Karpas-422 (cell line): Measurements from ENCODE around the gene C5AR1. TPM values are rescaled to one million over a fixed set of nuclear protein-coding genes. Genes with fewer than 3 reads are reported as not detected.
"Not testable (repeated sequence)": the region's sequence is repeated elsewhere in the genome, so short reads cannot be mapped to it uniquely, and the experiment has no call there.

Experiments
- DNase-seq: peaks from one replicate; pipeline ENCODE4 v3.0.0-alpha.2; 2015
- H2AFZ ChIP-seq: fragments of 200-600 bp; sonication (generic); 2 replicates; pipeline ENCODE4 v1.6.1; 2014; ENCODE audit warnings: antibody characterized with exemption, low read length, mixed read lengths
- H3K27ac ChIP-seq: fragments of 200-600 bp; sonication (generic); 2 replicates; pipeline ENCODE4 v1.5.1; 2014; ENCODE audit warnings: mild to moderate bottlenecking, low read length, moderate library complexity
- H3K27me3 ChIP-seq: fragments of 200-600 bp; sonication (generic); 2 replicates; pipeline ENCODE4 v1.6.1; 2014; ENCODE audit warnings: low read length, mixed read lengths
- H3K36me3 ChIP-seq: fragments of 200-600 bp; sonication (generic); 2 replicates; pipeline ENCODE4 v1.6.1; 2014; ENCODE audit warnings: low read length, mixed read lengths; ENCODE audit not compliant: insufficient read depth
- H3K4me1 ChIP-seq: fragments of 200-600 bp; sonication (generic); 2 replicates; pipeline ENCODE4 v1.6.1; 2014; ENCODE audit warnings: mild to moderate bottlenecking, low read length, mixed read lengths
- H3K4me2 ChIP-seq: fragments of 200-600 bp; sonication (generic); 2 replicates; pipeline ENCODE4 v1.6.1; 2014; ENCODE audit warnings: low read length, low read depth, mild to moderate bottlenecking; ENCODE audit not compliant: poor library complexity, severe bottlenecking
- H3K4me3 ChIP-seq: fragments of 200-600 bp; sonication (generic); 2 replicates; pipeline ENCODE4 v1.5.1; 2014; ENCODE audit warnings: mild to moderate bottlenecking, antibody characterized with exemption, low read length, mixed read lengths
- H3K79me2 ChIP-seq: fragments of 200-600 bp; sonication (generic); 2 replicates; pipeline ENCODE4 v1.6.1; 2014; ENCODE audit warnings: mild to moderate bottlenecking, low read length, mixed read lengths
- H3K9ac ChIP-seq: fragments of 200-600 bp; sonication (generic); 2 replicates; pipeline ENCODE4 v1.6.0; 2014; ENCODE audit warnings: low read length
- H3K9me2 ChIP-seq: fragments of 200-600 bp; sonication (generic), shearing (Covaris generic); replicated peaks from 2 replicates; pipeline ENCODE4 v1.6.0; 2014; ENCODE audit warnings: mild to moderate bottlenecking, low read length, moderate library complexity; ENCODE audit not compliant: insufficient read depth
- H3K9me3 ChIP-seq: fragments of 300-700, 200-600 bp; sonication (generic); 2 replicates; pipeline ENCODE4 v1.6.1; 2014; ENCODE audit warnings: low read length, mixed read lengths
- H4K20me1 ChIP-seq: fragments of 200-600 bp; sonication (generic); 2 replicates; pipeline ENCODE4 v1.6.1; 2014; ENCODE audit warnings: mild to moderate bottlenecking, antibody characterized with exemption, low read length, low read depth; ENCODE audit not compliant: insufficient read depth
- total RNA-seq: library from RNA; depleted of rRNA; stranded (reverse); fragments of >200 nt; shearing (Covaris generic); gene quantifications from 2 replicates; pipeline ENCODE4 v1.2.3, GENCODE V29; 2014; ENCODE audit warnings: low replicate concordance

The C5AR1 gene
- total RNA-seq, 1 experiment from 2014 or later, result 0.41 TPM

- H3K79me2 ChIP-seq, result peaks cover 38% of the 10 kb centered on the region
These were observed 47.2 kb downstream of the C5AR1 start for GRCh38 chr19:47356900-47357299.

GRCh38 chr19:47357788-47358680 lies 48.4 kb downstream of the C5AR1 start:
- Histone ChIP-seq H3K4me2 (no peak overlapping the region), H3K9me2 (no peaks in the 10 kb centered on the region), H2AFZ (no peak overlapping the region), H3K4me1 (no peaks in the 10 kb centered on the region), H3K27ac (no peak overlapping the region), H3K36me3 (peaks cover 43% of the 10 kb centered on the region), H3K79me2 (peaks cover 27% of the 10 kb centered on the region), H3K9ac (no peak overlapping the region), H4K20me1 (0 out of 2 replicates have a peak, but pooled peaks cover 6% of the 10 kb centered on the region), H3K4me3 (no peak overlapping the region), H3K9me3 (no peaks in the 10 kb centered on the region), H3K27me3 (no peaks in the 10 kb centered on the region)
- peak; percentile 51 for DNase-seq

More at GRCh38 chr19:47356900-47357299, 47.2 kb downstream of the C5AR1 start:
- H4K20me1 ChIP-seq, result 0 out of 2 replicates have a peak, but pooled peaks cover 6% of the 10 kb centered on the region
- H2AFZ ChIP-seq, result no peak overlapping the region
- H3K27ac ChIP-seq, result no peak overlapping the region
- DNase-seq, result no peak
- H3K4me3 ChIP-seq, result no peak overlapping the region
- H3K4me2 ChIP-seq, result no peak overlapping the region
- peaks cover 53% of the 10 kb centered on the region for H3K36me3 ChIP-seq
- no peaks in the 10 kb centered on the region for H3K27me3 ChIP-seq
- H3K9me2 ChIP-seq, result no peaks in the 10 kb centered on the region
- no peaks in the 10 kb centered on the region for H3K9me3 ChIP-seq
- no peak overlapping the region for H3K9ac ChIP-seq
- 0 out of 2 replicates have a peak, but pooled peaks cover 1% of the 10 kb centered on the region for H3K4me1 ChIP-seq

- H3K36me3 ChIP-seq, result peaks cover 38% of the 10 kb centered on the region
- H3K27me3 ChIP-seq, result no peaks in the 10 kb centered on the region
- H3K9ac ChIP-seq, result no peak overlapping the region
- no peak overlapping the region for H3K4me3 ChIP-seq
- no peaks in the 10 kb centered on the region for H3K9me2 ChIP-seq
- H3K27ac ChIP-seq, result no peak overlapping the region
- no peak overlapping the region for H2AFZ ChIP-seq
- no peaks in the 10 kb centered on the region for H3K9me3 ChIP-seq
- H4K20me1 ChIP-seq, result 0 out of 2 replicates have a peak, but pooled peaks cover 6% of the 10 kb centered on the region
- H3K4me1 ChIP-seq, result no peaks in the 10 kb centered on the region
- no peak for DNase-seq
- H3K79me2 ChIP-seq, result peaks cover 19% of the 10 kb centered on the region
- no peak overlapping the region for H3K4me2 ChIP-seq
These were observed 49.3 kb downstream of the C5AR1 start for GRCh38 chr19:47358936-47359335.

GRCh38 chr19:47362321-47362720 lies 52.7 kb downstream of the C5AR1 start:
- Histone ChIP-seq H3K36me3 (peaks cover 27% of the 10 kb centered on the region), H3K79me2 (peaks cover 15% of the 10 kb centered on the region), H3K27ac (no peak overlapping the region), H3K4me1 (no peaks in the 10 kb centered on the region), H3K4me2 (no peak overlapping the region), H3K27me3 (no peaks in the 10 kb centered on the region), H3K9ac (no peak overlapping the region), H2AFZ (no peak overlapping the region), H4K20me1 (0 out of 2 replicates have a peak, but pooled peaks cover under 1% of the 10 kb centered on the region), H3K4me3 (no peak overlapping the region), H3K9me3 (no peaks in the 10 kb centered on the region), H3K9me2 (no peaks in the 10 kb centered on the region)
- DNase-seq, result no peak

- Histone ChIP-seq H3K27me3 (no peaks in the 10 kb centered on the region), H3K9ac (no peak overlapping the region), H3K4me1 (no peaks in the 10 kb centered on the region), H3K27ac (no peak overlapping the region), H3K4me3 (no peak overlapping the region), H4K20me1 (no peaks in the 10 kb centered on the region), H3K9me2 (no peaks in the 10 kb centered on the region), H3K79me2 (peaks cover 9% of the 10 kb centered on the region; the same call in 1 of the 2 replicates), H3K36me3 (peaks cover 15% of the 10 kb centered on the region; the same call in 1 of the 2 replicates), H2AFZ (no peak overlapping the region), H3K4me2 (no peak overlapping the region), H3K9me3 (no peaks in the 10 kb centered on the region)
- no peak for DNase-seq
These were observed 54.3 kb downstream of the C5AR1 start for GRCh38 chr19:47363758-47364531.

- not testable (repeated sequence) for H3K4me3 ChIP-seq, H3K79me2 ChIP-seq, H3K4me2 ChIP-seq, DNase-seq, H3K27ac ChIP-seq, H2AFZ ChIP-seq, H4K20me1 ChIP-seq, H3K9me3 ChIP-seq, H3K9ac ChIP-seq, H3K9me2 ChIP-seq, H3K4me1 ChIP-seq, H3K27me3 ChIP-seq
- H3K36me3 ChIP-seq, result peaks cover 19% of the 10 kb centered on the region; the same call in 1 of the 2 replicates
These were observed 55.8 kb downstream of the C5AR1 start for GRCh38 chr19:47365455-47365854.

GRCh38 chr19:47370045-47370611 lies 60.5 kb downstream of the C5AR1 start:
- Histone ChIP-seq H4K20me1 (0 out of 2 replicates have a peak, but pooled peaks cover 6% of the 10 kb centered on the region), H3K9ac (no peak overlapping the region), H3K4me1 (no peaks in the 10 kb centered on the region), H3K4me2 (no peak overlapping the region), H3K27ac (no peak overlapping the region), H3K9me3 (no peaks in the 10 kb centered on the region), H3K4me3 (no peak overlapping the region), H3K36me3 (peaks cover 12% of the 10 kb centered on the region; the same call in 1 of the 2 replicates), H3K79me2 (no peaks in the 10 kb centered on the region), H3K27me3 (no peaks in the 10 kb centered on the region), H3K9me2 (no peaks in the 10 kb centered on the region), H2AFZ (no peak overlapping the region)
- DNase-seq, result no peak
